GM18520 (cell line): ENCODE data around the gene CDKN2B.
"Not testable (repeated sequence)": the region's sequence is repeated elsewhere in the genome, so short reads cannot be mapped to it uniquely, and the experiment has no call there.

Source experiments
- ATAC-seq: cut with Tn5 transposase; IDR thresholded peaks from one replicate; pipeline ENCODE4 v1.9.1; 2021; ENCODE audit not compliant: unreplicated experiment

CDKN2B gene, protein sequence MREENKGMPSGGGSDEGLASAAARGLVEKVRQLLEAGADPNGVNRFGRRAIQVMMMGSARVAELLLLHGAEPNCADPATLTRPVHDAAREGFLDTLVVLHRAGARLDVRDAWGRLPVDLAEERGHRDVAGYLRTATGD

DNA sequence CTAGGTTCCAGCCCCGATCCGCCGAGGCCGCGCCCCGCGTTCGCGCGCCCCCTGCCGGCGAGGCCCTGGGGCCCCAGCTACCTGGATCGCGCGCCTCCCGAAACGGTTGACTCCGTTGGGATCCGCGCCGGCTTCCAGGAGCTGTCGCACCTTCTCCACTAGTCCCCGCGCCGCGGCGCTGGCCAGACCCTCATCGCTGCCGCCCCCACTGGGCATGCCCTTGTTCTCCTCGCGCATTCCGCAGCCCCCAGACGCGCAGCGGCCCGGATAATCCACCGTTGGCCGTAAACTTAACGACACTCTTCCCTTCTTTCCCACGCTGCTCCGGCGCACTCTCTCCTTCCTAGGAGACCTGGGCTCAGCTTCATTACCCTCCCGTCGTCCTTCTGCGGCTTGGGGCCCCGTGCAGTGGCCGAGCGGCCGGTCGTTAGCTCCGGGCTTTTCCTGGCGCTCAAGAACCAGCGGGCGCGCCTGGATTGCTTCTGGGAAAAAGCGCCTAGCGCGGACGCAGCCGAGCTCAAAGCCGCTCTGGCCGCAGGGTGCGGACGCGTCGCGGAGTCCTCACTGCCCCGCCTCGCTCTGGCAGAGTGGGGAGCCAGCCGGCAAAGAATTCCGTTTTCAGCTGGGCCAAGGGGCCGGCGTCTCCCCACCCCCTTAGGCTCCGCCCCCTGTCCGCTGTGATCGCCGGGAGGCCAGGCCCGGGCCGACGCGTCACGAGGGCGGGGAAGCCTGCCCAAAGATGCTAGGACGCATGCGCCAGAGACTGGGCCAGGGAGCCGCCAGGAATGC lies at the start of gene CDKN2B:
Gene CDKN2B, minus strand, starts transcription at position 589 of the 789 bp plus-strand sequence. Its CDS starts 352 bp downstream, at position 237.
- ATAC-seq = peak; percentile 76

- ATAC-seq = not testable (repeated sequence)
Measured at GRCh38 chr9:22057972-22058371, 48.9 kb upstream of the CDKN2B start.

DNA sequence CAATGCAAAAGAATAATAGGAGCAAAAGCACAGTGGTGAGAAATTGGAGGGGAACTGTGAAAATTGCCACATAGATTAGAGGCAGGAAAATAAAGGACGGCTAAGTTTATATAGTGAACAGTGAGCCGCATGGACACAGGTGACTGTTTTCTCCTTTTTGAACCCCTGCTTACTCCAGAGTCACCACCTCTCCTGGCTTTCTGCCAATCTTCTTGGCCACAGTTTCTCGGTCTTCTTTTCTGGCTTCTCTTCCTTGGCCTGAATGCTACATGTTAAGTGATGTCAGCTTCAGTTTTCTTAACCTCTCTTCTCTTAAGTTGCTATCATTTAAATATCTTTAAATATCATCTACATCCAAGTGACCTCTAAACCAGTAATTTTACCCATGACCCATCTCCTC lies 47.3 kb upstream of the CDKN2B start:
- ATAC-seq = no peak

GRCh38 chr9:22055090-22055489 lies 46.0 kb upstream of the CDKN2B start:
- no peak for ATAC-seq

- ATAC-seq = no peak
Measured at GRCh38 chr9:22054529-22054928, 45.4 kb upstream of the CDKN2B start.

DNA sequence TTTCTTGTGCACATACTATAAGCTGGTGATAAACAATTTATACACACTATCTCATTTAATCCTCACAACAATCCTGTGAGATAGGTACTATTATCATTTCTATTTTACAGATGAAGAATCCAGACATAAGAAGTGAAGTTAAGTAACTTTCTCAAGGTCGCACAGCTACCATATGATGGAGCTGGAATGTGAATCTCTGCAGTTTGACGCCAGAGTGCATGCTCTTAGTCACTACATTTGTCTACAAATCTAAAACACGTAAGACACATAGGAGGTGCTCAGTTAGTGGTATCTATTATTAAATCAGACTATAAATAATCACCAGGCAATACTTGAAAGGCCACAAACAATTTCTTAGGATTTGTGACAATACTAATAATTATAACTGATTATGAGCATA lies 45.0 kb upstream of the CDKN2B start:
- no peak for ATAC-seq

GRCh38 chr9:22053178-22053577 lies 44.1 kb upstream of the CDKN2B start:
- ATAC-seq = no peak

DNA sequence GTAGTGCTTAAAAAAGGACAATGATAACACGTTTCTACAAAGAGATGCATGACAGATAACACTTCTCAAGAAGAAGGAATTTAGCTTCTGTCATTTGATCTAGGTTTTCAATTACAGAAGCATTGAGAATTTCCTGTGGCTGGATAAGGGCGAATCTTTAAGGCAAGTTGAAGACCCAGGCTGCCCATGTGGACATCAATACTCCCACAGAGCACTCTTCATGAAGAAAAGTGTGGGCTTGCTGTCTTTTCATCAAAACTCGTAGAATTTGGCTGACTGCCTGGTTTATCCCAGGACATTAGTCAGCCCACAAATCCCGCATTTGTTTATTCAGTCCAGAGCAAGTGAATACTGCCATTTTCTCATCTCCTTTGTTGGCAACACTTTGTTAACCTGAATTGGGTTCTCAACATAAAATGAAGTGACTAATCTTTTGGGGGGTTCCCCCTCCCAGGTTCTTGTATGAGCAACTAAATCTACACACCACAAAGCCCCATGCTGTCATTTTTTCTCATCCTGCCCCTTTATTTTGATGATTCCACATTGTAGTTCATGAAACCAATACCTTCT lies 43.4 kb upstream of the CDKN2B start:
- ATAC-seq = peak; percentile 80

- ATAC-seq = no peak
Measured at GRCh38 chr9:22050924-22051323, 41.8 kb upstream of the CDKN2B start.

- no peak for ATAC-seq
Measured at GRCh38 chr9:22049411-22049810, 40.3 kb upstream of the CDKN2B start.

DNA sequence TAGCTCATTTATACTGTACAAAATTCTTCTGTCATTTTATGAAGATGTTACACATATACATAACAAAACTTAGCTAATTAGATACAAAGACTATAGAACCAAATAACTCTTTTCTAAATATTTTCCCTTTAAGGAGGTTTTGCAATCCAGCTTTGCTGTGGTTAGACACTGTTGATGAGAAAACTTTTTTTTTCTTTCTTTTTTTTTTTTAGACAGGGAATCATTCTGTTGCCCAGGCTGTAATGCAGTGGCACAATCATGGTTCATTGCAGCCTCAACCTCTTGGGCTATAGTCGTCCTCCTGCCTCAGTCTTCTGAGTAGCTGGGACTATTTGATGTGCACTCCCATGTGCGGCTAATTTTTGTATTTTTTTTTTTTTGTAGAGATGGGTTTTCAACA lies 38.5 kb upstream of the CDKN2B start:
- ATAC-seq = no peak

GRCh38 chr9:22046243-22046885 lies 37.3 kb upstream of the CDKN2B start:
- ATAC-seq = no peak

DNA sequence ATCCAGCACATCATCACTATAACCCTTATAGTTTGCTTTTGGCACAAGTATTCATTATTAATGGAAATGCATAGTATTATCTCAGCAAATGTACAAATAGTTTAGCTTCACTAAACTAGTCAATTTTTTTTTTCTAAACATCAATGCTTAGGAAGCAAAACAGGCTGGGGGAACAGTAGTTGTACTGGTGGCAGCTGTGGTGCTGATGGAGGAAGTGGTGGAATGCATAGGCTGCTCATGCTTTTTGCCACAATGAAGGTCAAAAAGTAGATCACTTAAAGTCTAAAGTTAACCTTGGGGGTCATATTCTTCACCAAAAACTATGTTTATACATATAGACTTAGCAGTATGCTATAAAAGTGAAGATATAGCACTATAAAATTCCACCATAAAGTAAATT lies 36.3 kb upstream of the CDKN2B start:
- no peak for ATAC-seq

GRCh38 chr9:22044583-22044982 lies 35.5 kb upstream of the CDKN2B start:
- ATAC-seq = no peak

DNA sequence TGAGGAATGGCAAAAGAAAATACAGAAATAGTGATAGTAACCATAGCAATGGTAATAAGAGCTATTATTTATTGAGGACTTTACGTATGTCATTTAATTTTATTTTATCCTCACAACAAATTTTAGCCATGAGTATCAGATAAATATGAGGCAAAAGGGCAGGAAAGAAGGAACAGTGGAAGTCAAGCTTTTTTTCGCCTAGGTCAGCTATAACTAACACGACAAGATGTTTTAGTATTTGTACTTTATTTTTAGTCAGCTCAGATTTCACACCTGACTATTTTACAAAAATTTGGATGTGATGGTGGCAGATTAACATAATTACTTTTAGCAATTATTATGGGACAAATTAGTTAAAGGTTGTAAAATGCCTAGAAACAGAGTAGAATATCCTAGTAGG lies 34.8 kb upstream of the CDKN2B start:
- ATAC-seq = no peak

- ATAC-seq = no peak
Measured at GRCh38 chr9:22041775-22042174, 32.7 kb upstream of the CDKN2B start.

DNA sequence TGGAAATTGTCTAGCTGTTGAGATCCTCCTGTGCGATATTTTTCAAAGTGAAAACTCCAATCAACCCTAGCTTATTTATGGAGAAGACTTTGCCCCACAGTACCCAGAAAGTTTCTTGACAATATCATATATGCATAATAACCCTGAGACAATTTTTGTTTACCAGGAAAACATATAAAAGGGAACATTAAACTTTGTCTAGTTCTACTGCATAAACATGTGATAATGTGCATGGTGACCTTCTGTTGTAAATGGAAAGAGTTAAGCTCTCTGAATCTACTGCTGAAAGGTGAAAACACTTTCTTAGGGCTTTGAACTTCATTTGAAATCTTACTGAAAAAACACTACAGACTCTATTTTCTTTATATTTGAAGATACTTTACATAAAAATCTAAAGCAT lies 32.2 kb upstream of the CDKN2B start:
- no peak for ATAC-seq

DNA sequence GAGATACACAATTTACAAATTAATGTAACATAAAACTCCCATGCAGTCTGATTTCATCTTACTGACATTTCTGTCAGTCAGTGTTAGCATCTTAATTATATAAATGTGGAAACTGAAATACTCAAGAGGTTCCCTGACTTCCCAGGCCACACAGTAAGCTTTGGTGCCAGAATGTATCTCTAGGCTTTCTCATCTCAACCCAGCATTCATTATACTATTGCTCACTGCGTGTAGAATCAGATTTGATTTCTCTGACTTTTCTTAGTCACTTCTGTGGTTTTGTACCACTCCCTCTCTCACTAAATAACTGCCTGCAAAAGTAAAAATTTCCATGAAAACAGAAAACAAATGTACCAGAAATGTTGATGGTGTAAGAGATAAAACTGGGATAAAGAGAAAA lies 31.7 kb upstream of the CDKN2B start:
- ATAC-seq = no peak

- ATAC-seq = no peak
Measured at GRCh38 chr9:22039258-22039657, 30.2 kb upstream of the CDKN2B start.

DNA sequence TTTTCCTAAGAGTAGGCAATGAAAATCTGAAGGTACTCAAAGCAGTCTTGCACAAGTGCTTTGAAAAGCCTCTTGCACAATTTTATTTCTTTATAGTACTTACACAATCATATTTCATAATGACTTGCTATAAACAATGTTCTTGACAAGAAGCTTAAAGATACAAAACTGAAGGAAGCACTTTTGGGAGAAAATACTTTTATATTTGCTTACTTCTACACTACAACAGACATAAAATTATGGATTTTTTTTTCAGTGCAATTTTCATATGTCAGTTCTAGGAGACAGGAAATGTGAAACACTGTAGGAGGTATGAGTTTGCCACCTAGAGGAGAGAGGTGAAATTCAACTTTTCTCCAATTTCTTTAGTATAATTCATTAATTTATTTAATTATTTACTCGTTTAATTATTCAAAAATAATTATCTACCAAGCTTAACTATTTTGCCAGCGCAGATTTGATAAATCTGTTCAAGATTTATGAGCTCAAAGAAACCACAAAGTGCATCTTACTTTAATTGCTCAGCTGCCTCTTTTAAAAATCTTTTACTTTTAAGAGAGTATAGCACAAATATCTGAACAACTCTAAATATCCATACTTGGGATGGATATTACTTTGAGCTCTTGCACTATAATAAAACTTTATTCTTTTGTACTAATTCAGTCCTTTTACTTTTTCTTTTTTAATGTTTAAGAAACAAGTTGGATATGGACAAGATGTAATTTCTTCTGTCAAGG lies 29.0 kb upstream of the CDKN2B start:
- ATAC-seq = no peak
